ENCODE data around the gene KIAA2012. TPM values are rescaled to one million over a fixed set of nuclear protein-coding genes. Genes with fewer than 3 reads are reported as not detected.

Gene KIAA2012
- polyA plus RNA-seq, 3 donors: not detected

- DNase-seq: no peak
- no peaks in the 10 kb centered on the region for H3K79me2 ChIP-seq (ENCODE audit: insufficient read depth, low read length)
- no peak overlapping the region for H2AFZ ChIP-seq (ENCODE audit: insufficient read depth, low read depth, low read length, poor library complexity, severe bottlenecking)
- peaks cover 12 to 20% of the 10 kb centered on the region in 2 donors for H3K4me1 ChIP-seq (ENCODE audit: control insufficient read depth in 1 of 2, insufficient read depth in 2 of 2, low read length in 2 of 2)
- peaks cover 0 to 4% (median 2%) of the 10 kb centered on the region in 7 donors for H3K9me3 Mint-ChIP-seq
- no peaks in the 10 kb centered on the region for H3K36me3 ChIP-seq (replicated peaks in 1 of 2; ENCODE audit: control insufficient read depth in 1 of 2, insufficient read depth in 2 of 2, low read length in 2 of 2)
- no peak overlapping the region for H3K9ac ChIP-seq (ENCODE audit: insufficient read depth, low read length, poor library complexity, severe bottlenecking)
- no peak overlapping the region for H3K4me3 Mint-ChIP-seq
- intact Hi-C loops (cut with micrococcal nuclease): no loop called here
- WGBS (ENCODE audit: insufficient coverage): 86% methylated on average over 2 of the region's 4 CpGs
- H3K36me3 Mint-ChIP-seq: peaks cover 2 to 3% of the 10 kb centered on the region in 2 donors
- no peak overlapping the region for H3K27ac ChIP-seq (ENCODE audit: low read depth in 1 of 2, low read length in 2 of 2)
- peaks cover 17 to 28% (median 21%) of the 10 kb centered on the region in 3 donors for H3K27me3 Mint-ChIP-seq (ENCODE audit: low read depth in 3 of 3)
- no peaks in the 10 kb centered on the region for H4K20me1 ChIP-seq (ENCODE audit: insufficient read depth, low read length)
- no peak overlapping the region for H3K27ac Mint-ChIP-seq
- peaks cover 54 to 61% of the 10 kb centered on the region in 2 donors for H3K27me3 ChIP-seq (ENCODE audit: control insufficient read depth in 2 of 2, insufficient read depth in 2 of 2, low read length in 2 of 2)
- no peak overlapping the region for H3K4me2 ChIP-seq (replicated peaks; ENCODE audit: extremely low read depth, low read length, poor library complexity, severe bottlenecking)
- TF ChIP-seq, protein P1, sequence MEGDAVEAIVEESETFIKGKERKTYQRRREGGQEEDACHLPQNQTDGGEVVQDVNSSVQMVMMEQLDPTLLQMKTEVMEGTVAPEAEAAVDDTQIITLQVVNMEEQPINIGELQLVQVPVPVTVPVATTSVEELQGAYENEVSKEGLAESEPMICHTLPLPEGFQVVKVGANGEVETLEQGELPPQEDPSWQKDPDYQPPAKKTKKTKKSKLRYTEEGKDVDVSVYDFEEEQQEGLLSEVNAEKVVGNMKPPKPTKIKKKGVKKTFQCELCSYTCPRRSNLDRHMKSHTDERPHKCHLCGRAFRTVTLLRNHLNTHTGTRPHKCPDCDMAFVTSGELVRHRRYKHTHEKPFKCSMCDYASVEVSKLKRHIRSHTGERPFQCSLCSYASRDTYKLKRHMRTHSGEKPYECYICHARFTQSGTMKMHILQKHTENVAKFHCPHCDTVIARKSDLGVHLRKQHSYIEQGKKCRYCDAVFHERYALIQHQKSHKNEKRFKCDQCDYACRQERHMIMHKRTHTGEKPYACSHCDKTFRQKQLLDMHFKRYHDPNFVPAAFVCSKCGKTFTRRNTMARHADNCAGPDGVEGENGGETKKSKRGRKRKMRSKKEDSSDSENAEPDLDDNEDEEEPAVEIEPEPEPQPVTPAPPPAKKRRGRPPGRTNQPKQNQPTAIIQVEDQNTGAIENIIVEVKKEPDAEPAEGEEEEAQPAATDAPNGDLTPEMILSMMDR (IDR thresholded peaks at IDR 0.05): no peak
- H3K4me3 ChIP-seq (replicated peaks in 1 of 3; ENCODE audit: low read depth in 2 of 3, low read length in 3 of 3): no peak overlapping the region
- peaks cover 6% of the 10 kb centered on the region for H3K4me1 Mint-ChIP-seq
- peaks cover 11 to 18% of the 10 kb centered on the region in 2 donors for H3K9me3 ChIP-seq (replicated peaks in 1 of 2; ENCODE audit: control insufficient read depth in 1 of 2, insufficient read depth in 1 of 2, low read length in 2 of 2)
These were observed 34.4 kb upstream of the KIAA2012 start for GRCh38 chr2:202038471-202039277.

GRCh38 chr2:202039278-202040078, 33.6 kb upstream of the KIAA2012 start:
- Histone ChIP-seq H3K4me3 (replicated peaks in 1 of 3; ENCODE audit: low read depth in 2 of 3, low read length in 3 of 3) (no peak overlapping the region), H3K9ac (ENCODE audit: insufficient read depth, low read length, poor library complexity, severe bottlenecking) (no peak overlapping the region), H3K27ac (ENCODE audit: low read depth in 1 of 2, low read length in 2 of 2) (no peak overlapping the region), H3K36me3 (replicated peaks in 1 of 2; ENCODE audit: control insufficient read depth in 1 of 2, insufficient read depth in 2 of 2, low read length in 2 of 2) (no peaks in the 10 kb centered on the region), H4K20me1 (ENCODE audit: insufficient read depth, low read length) (no peaks in the 10 kb centered on the region), H3K27me3 (ENCODE audit: control insufficient read depth in 2 of 2, insufficient read depth in 2 of 2, low read length in 2 of 2) (peaks cover 53 to 61% of the 10 kb centered on the region in 2 donors), H3K79me2 (ENCODE audit: insufficient read depth, low read length) (no peaks in the 10 kb centered on the region), H2AFZ (ENCODE audit: insufficient read depth, low read depth, low read length, poor library complexity, severe bottlenecking) (no peak overlapping the region), H3K9me3 (replicated peaks in 1 of 2; ENCODE audit: control insufficient read depth in 1 of 2, insufficient read depth in 1 of 2, low read length in 2 of 2) (peaks cover 11 to 18% of the 10 kb centered on the region in 2 donors), H3K4me1 (ENCODE audit: control insufficient read depth in 1 of 2, insufficient read depth in 2 of 2, low read length in 2 of 2) (peaks cover 12% of the 10 kb centered on the region in 2 donors), H3K4me2 (replicated peaks; ENCODE audit: extremely low read depth, low read length, poor library complexity, severe bottlenecking) (no peak overlapping the region)
- peaks cover 6% of the 10 kb centered on the region for H3K4me1 Mint-ChIP-seq
- H3K27ac Mint-ChIP-seq: no peak overlapping the region
- 93% methylated on average over 5 of the region's 13 CpGs for WGBS (ENCODE audit: insufficient coverage)
- intact Hi-C loops (cut with micrococcal nuclease): no loop called here
- H3K27me3 Mint-ChIP-seq (ENCODE audit: low read depth in 3 of 3): peaks cover 17 to 24% (median 18%) of the 10 kb centered on the region in 3 donors
- peaks cover 2 to 3% of the 10 kb centered on the region in 2 donors for H3K36me3 Mint-ChIP-seq
- no peak for DNase-seq
- TF ChIP-seq, protein P1 (IDR thresholded peaks at IDR 0.05): no peak
- no peak overlapping the region for H3K4me3 Mint-ChIP-seq
- H3K9me3 Mint-ChIP-seq: peaks cover 0 to 4% (median 2%) of the 10 kb centered on the region in 7 donors

All from CD14-positive monocyte (primary cell).